Osteocyte (in vitro differentiated cells): ENCODE measurements around the gene SIGLEC10. TPM values are rescaled to one million over a fixed set of nuclear protein-coding genes. Genes with fewer than 3 reads are reported as not detected.
A peak's percentile ranks its signal among the peaks of the same experiment; 100 is the strongest.
"Not testable (repeated sequence)": the region's sequence is repeated elsewhere in the genome, so short reads cannot be mapped to it uniquely, and the experiment has no call there.

ENCODE experiments used
- DNase-seq: peaks from one replicate; pipeline ENCODE4 v3.0.0; 2021; ENCODE audit warnings: mixed read lengths; ENCODE audit not compliant: unreplicated experiment; ENCODE audit errors: extremely low spot score
- H3K27ac Mint-ChIP-seq: one replicate; pipeline ENCODE4 v1.8.0; 2021; ENCODE audit warnings: mild to moderate bottlenecking, mixed read lengths; ENCODE audit not compliant: unreplicated experiment
- H3K27me3 Mint-ChIP-seq: one replicate; pipeline ENCODE4 v1.8.0; 2021; ENCODE audit warnings: mixed read lengths; ENCODE audit not compliant: unreplicated experiment
- H3K36me3 Mint-ChIP-seq: one replicate; pipeline ENCODE4 v1.8.0; 2021; ENCODE audit warnings: mixed read lengths; ENCODE audit not compliant: unreplicated experiment
- H3K4me1 Mint-ChIP-seq: one replicate; pipeline ENCODE4 v1.8.0; 2021; ENCODE audit warnings: mixed read lengths; ENCODE audit not compliant: unreplicated experiment
- H3K4me3 Mint-ChIP-seq: one replicate; pipeline ENCODE4 v1.8.0; 2021; ENCODE audit warnings: mild to moderate bottlenecking, moderate library complexity, mixed read lengths; ENCODE audit not compliant: unreplicated experiment
- H3K9me3 Mint-ChIP-seq: one replicate; pipeline ENCODE4 v1.8.0; 2021; ENCODE audit warnings: mixed read lengths; ENCODE audit not compliant: unreplicated experiment
- CTCF ChIP-seq: fragments of 200-600 bp; sonication (generic); IDR thresholded peaks from 2 replicates; pipeline ENCODE4 v1.5.0; 2021; ENCODE audit warnings: antibody characterized with exemption, mild to moderate bottlenecking, moderate library complexity
- total RNA-seq: library from RNA; stranded (reverse); gene quantifications from 2 replicates; pipeline ENCODE4 v1.2.1, GENCODE V29; 2021

Gene SIGLEC10
- total RNA-seq, 1 donor from 2014 or later, result not detected

- no peaks in the 10 kb centered on the region for H3K36me3 Mint-ChIP-seq
- H3K27ac Mint-ChIP-seq, result no peak overlapping the region
- H3K27me3 Mint-ChIP-seq, result no peaks in the 10 kb centered on the region
- H3K4me3 Mint-ChIP-seq, result no peak overlapping the region
- H3K4me1 Mint-ChIP-seq, result no peaks in the 10 kb centered on the region
- peak; percentile 81 for DNase-seq
- peaks cover 13% of the 10 kb centered on the region for H3K9me3 Mint-ChIP-seq
- no peak for TF ChIP-seq CTCF
These were observed 40.0 kb upstream of the SIGLEC10 start for GRCh38 chr19:51457351-51458013.

GRCh38 chr19:51456541-51457290 is 39.3 kb upstream of the SIGLEC10 start:
- H3K27me3 Mint-ChIP-seq, result no peaks in the 10 kb centered on the region
- DNase-seq, result peak; percentile 71
- peaks cover 16% of the 10 kb centered on the region for H3K9me3 Mint-ChIP-seq
- H3K27ac Mint-ChIP-seq, result no peak overlapping the region
- TF ChIP-seq CTCF, result no peak
- H3K4me3 Mint-ChIP-seq, result no peak overlapping the region
- no peaks in the 10 kb centered on the region for H3K4me1 Mint-ChIP-seq
- H3K36me3 Mint-ChIP-seq, result no peaks in the 10 kb centered on the region

- H3K9me3 Mint-ChIP-seq, result peaks cover 25% of the 10 kb centered on the region
- no peak overlapping the region for H3K4me3 Mint-ChIP-seq
- H3K27me3 Mint-ChIP-seq, result no peaks in the 10 kb centered on the region
- no peaks in the 10 kb centered on the region for H3K36me3 Mint-ChIP-seq
- TF ChIP-seq CTCF, result no peak
- no peak for DNase-seq
- H3K27ac Mint-ChIP-seq, result no peak overlapping the region
- no peaks in the 10 kb centered on the region for H3K4me1 Mint-ChIP-seq
These were observed 33.4 kb upstream of the SIGLEC10 start for GRCh38 chr19:51450730-51451307.

GRCh38 chr19:51448411-51449016 is 31.1 kb upstream of the SIGLEC10 start:
- TF ChIP-seq CTCF, result no peak
- H3K4me3 Mint-ChIP-seq, result no peak overlapping the region
- no peaks in the 10 kb centered on the region for H3K4me1 Mint-ChIP-seq
- DNase-seq, result no peak
- H3K27ac Mint-ChIP-seq, result no peak overlapping the region
- peaks cover 26% of the 10 kb centered on the region for H3K9me3 Mint-ChIP-seq
- no peaks in the 10 kb centered on the region for H3K27me3 Mint-ChIP-seq
- no peaks in the 10 kb centered on the region for H3K36me3 Mint-ChIP-seq

GRCh38 chr19:51448011-51448410 is 30.6 kb upstream of the SIGLEC10 start:
- peak; percentile 73 for DNase-seq
- Mint-ChIP-seq H3K4me3 (no peak overlapping the region), H3K36me3 (no peaks in the 10 kb centered on the region), H3K9me3 (peaks cover 30% of the 10 kb centered on the region), H3K4me1 (no peaks in the 10 kb centered on the region), H3K27me3 (no peaks in the 10 kb centered on the region), H3K27ac (no peak overlapping the region)
- TF ChIP-seq CTCF, result no peak

GRCh38 chr19:51447510-51447909 is 30.1 kb upstream of the SIGLEC10 start:
- H3K4me1 Mint-ChIP-seq, H3K27ac Mint-ChIP-seq, H3K4me3 Mint-ChIP-seq, H3K27me3 Mint-ChIP-seq, H3K36me3 Mint-ChIP-seq: not testable (repeated sequence)
- peaks cover 29% of the 10 kb centered on the region for H3K9me3 Mint-ChIP-seq
- DNase-seq, result peak; percentile 10
